ENCODE data around the gene PRSS48. TPM values are rescaled to one million over a fixed set of nuclear protein-coding genes. Genes with fewer than 3 reads are reported as not detected.

PRSS48 gene
- total RNA-seq, 2 donors from 2014 or later, result not detected

DNA sequence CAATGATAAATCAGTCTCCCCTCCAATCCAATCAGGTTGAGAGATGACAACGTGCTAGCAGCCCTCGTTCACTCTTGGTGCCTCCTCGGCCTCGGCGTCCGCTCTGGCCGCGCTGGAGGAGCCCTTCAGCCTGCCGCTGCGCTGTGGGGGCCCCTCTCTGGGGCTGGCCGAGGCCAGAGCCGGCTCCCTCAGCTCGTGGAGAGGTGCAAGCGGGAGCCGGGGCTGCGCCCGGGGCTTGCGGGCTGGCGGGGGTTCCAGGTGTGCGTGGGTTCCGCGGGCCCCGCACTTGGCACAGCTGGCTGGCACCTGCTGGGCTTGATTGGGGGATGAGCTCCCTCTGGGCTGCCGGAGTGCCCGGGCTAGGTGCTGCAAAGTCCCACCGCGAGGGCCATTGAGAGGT, 40.9 kb upstream of the PRSS48 start:
- DNase-seq, result no peak
- Histone ChIP-seq H3K4me3 (ENCODE audit: low read length) (no peak overlapping the region), H3K27ac (ENCODE audit: low read depth, low read length) (no peak overlapping the region), H3K4me1 (ENCODE audit: control insufficient read depth, insufficient read depth, low read length) (no peaks in the 10 kb centered on the region), H3K9ac (ENCODE audit: extremely low read depth, low read length, poor library complexity, severe bottlenecking) (no peak overlapping the region), H3K9me3 (ENCODE audit: control insufficient read depth, low read length) (peaks cover 5% of the 10 kb centered on the region), H3K36me3 (ENCODE audit: control insufficient read depth, insufficient read depth, low read length) (no peaks in the 10 kb centered on the region), H3K27me3 (ENCODE audit: control insufficient read depth, insufficient read depth, low read length, poor library complexity, severe bottlenecking) (no peaks in the 10 kb centered on the region)
- TF ChIP-seq, protein P1, sequence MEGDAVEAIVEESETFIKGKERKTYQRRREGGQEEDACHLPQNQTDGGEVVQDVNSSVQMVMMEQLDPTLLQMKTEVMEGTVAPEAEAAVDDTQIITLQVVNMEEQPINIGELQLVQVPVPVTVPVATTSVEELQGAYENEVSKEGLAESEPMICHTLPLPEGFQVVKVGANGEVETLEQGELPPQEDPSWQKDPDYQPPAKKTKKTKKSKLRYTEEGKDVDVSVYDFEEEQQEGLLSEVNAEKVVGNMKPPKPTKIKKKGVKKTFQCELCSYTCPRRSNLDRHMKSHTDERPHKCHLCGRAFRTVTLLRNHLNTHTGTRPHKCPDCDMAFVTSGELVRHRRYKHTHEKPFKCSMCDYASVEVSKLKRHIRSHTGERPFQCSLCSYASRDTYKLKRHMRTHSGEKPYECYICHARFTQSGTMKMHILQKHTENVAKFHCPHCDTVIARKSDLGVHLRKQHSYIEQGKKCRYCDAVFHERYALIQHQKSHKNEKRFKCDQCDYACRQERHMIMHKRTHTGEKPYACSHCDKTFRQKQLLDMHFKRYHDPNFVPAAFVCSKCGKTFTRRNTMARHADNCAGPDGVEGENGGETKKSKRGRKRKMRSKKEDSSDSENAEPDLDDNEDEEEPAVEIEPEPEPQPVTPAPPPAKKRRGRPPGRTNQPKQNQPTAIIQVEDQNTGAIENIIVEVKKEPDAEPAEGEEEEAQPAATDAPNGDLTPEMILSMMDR (conservative IDR thresholded peaks at IDR 0.05), result no peak
- Mint-ChIP-seq H3K27ac (no peak overlapping the region), H3K4me3 (no peak overlapping the region), H3K4me1 (no peaks in the 10 kb centered on the region), H3K9me3 (peaks cover 7% of the 10 kb centered on the region), H3K27me3 (ENCODE audit: insufficient read depth) (no peaks in the 10 kb centered on the region), H3K36me3 (ENCODE audit: low read depth) (peaks cover 19% of the 10 kb centered on the region)
- 96 to 99% methylated on average over 14 to 27 of the region's 27 CpGs for WGBS, 2 experiments (ENCODE audit: insufficient coverage in 1 of 2, insufficient read length in 1 of 2)

DNA sequence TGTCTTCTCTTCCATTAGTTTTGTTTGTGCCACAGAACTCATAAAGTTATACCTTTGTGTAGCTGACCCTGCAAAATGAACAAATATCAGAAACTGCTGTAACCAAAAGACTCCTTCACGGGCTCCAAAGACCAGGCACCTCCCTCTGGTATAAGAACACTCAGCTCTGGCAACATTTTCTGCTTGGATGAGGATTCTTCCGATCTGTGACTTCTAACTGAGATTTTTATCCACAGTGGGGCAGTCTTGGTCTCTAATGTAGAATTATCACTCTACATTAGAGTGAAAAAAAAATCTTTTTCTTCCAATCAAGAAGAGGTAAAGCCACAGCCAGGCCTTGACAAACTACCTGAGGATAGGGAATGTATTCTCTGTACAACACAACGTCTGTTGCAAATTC, 38.5 kb upstream of the PRSS48 start:
- Mint-ChIP-seq H3K27me3 (ENCODE audit: insufficient read depth) (no peaks in the 10 kb centered on the region), H3K4me1 (peaks cover 1% of the 10 kb centered on the region), H3K9me3 (peaks cover 7% of the 10 kb centered on the region), H3K4me3 (no peak overlapping the region), H3K27ac (no peak overlapping the region), H3K36me3 (ENCODE audit: low read depth) (peaks cover 19% of the 10 kb centered on the region)
- no peaks in the 10 kb centered on the region for H3K36me3 ChIP-seq (ENCODE audit: control insufficient read depth, insufficient read depth, low read length)
- no peaks in the 10 kb centered on the region for H3K4me1 ChIP-seq (ENCODE audit: control insufficient read depth, insufficient read depth, low read length)
- H3K27me3 ChIP-seq (ENCODE audit: control insufficient read depth, insufficient read depth, low read length, poor library complexity, severe bottlenecking), result no peaks in the 10 kb centered on the region
- TF ChIP-seq, protein P1 (conservative IDR thresholded peaks at IDR 0.05), result no peak
- WGBS, 2 experiments (ENCODE audit: insufficient coverage in 1 of 2, insufficient read length in 1 of 2), result 62 to 67% methylated on average over 3 of the region's 3 CpGs
- DNase-seq, result no peak
- H3K27ac ChIP-seq (ENCODE audit: low read depth, low read length), result no peak overlapping the region
- no peak overlapping the region for H3K9ac ChIP-seq (ENCODE audit: extremely low read depth, low read length, poor library complexity, severe bottlenecking)
- H3K4me3 ChIP-seq (ENCODE audit: low read length), result no peak overlapping the region
- H3K9me3 ChIP-seq (ENCODE audit: control insufficient read depth, low read length), result peaks cover 5% of the 10 kb centered on the region

DNA sequence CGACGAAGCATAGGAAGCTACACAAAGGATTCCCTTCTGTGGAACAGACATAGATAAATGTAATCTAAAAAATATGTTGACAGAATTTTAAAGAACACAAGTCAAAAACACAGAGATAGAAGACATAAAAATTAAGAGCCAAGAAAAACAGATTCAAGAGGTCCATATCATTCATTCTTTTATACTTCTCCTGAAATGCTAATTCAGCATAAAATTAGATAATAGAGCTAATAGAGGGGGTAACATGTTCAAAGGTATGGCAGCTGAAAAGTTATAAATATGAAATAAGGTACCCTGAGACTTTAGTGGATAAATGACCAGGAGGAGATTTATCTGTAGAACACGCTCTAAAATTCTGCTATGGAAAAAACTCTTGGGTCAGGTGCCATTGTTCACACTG, 37.4 kb upstream of the PRSS48 start:
- no peak overlapping the region for H3K27ac ChIP-seq (ENCODE audit: low read depth, low read length)
- H3K9ac ChIP-seq (ENCODE audit: extremely low read depth, low read length, poor library complexity, severe bottlenecking), result no peak overlapping the region
- no peaks in the 10 kb centered on the region for H3K27me3 Mint-ChIP-seq (ENCODE audit: insufficient read depth)
- peaks cover 5% of the 10 kb centered on the region for H3K9me3 ChIP-seq (ENCODE audit: control insufficient read depth, low read length)
- no peaks in the 10 kb centered on the region for H3K27me3 ChIP-seq (ENCODE audit: control insufficient read depth, insufficient read depth, low read length, poor library complexity, severe bottlenecking)
- H3K27ac Mint-ChIP-seq, result no peak overlapping the region
- peaks cover 7% of the 10 kb centered on the region for H3K9me3 Mint-ChIP-seq
- no peaks in the 10 kb centered on the region for H3K4me1 ChIP-seq (ENCODE audit: control insufficient read depth, insufficient read depth, low read length)
- WGBS, 2 experiments (ENCODE audit: insufficient coverage in 1 of 2, insufficient read length in 1 of 2), result 85 to 99% methylated on average over 1 to 3 of the region's 3 CpGs
- peaks cover 1% of the 10 kb centered on the region for H3K4me1 Mint-ChIP-seq
- TF ChIP-seq, protein P1 (conservative IDR thresholded peaks at IDR 0.05), result no peak
- DNase-seq, result no peak
- H3K36me3 ChIP-seq (ENCODE audit: control insufficient read depth, insufficient read depth, low read length), result no peaks in the 10 kb centered on the region
- peaks cover 19% of the 10 kb centered on the region for H3K36me3 Mint-ChIP-seq (ENCODE audit: low read depth)
- no peak overlapping the region for H3K4me3 ChIP-seq (ENCODE audit: low read length)
- no peak overlapping the region for H3K4me3 Mint-ChIP-seq

All from endodermal cell (in vitro differentiated cells).